Measurements from ENCODE around the gene CLDN9. TPM values are rescaled to one million over a fixed set of nuclear protein-coding genes. Genes with fewer than 3 reads are reported as not detected.

Gene CLDN9
- 10 to 100 TPM in 1 of 2 donors, 1 to 10 TPM in 1; 4.7 to 11.2 TPM for total RNA-seq

DNA sequence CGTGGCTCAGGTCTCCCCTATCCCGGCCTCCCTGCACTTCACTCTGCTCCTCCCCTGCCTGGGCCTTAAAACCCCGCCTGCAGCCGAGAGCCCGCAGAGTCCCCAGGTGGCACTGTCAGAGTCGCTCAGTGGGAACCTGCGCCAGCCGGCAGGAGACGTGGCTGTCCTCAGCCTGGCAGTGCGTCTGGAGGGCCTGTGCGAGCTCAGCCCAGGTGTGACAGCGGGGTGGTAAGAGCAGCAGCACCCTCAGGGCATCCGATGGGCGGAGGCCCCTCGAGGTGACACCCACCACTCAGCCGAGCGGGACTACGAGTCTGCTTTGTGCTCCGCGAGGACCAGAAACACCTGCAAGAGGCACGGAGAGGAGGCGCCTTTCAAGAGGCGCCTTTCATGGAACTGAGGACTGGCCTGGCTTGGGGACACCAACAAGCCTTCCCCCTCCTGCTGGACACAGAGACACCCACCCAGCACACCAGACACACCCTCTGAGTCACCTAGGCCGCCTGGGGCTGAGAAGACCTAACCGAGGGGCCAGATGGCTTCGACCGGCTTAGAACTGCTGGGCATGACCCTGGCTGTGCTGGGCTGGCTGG lies at the start of gene CLDN9:
Gene CLDN9, plus strand, starts transcription at position 96 of the 593 bp plus-strand sequence. Its CDS starts 440 bp downstream, at position 536.
- TF ChIP-seq POLR2A (IDR thresholded peaks at IDR 0.05) (peak; percentile 39 to 83 (median 75)), CTCF (IDR thresholded peaks at IDR 0.05) (peak in 1 of 7 experiments; percentile 25)
- Histone ChIP-seq H3K4me1 (peaks cover 68% of the 10 kb centered on the region), H3K27ac (peak within 1 kb of the TSS; percentile 1 to 94 (median 78)), H3K36me3 (replicated peaks in 1 of 2; ENCODE audit: insufficient read depth in 1 of 2, low read depth in 2 of 2) (no peaks in the 10 kb centered on the region), H3K9me3 (no peaks in the 10 kb centered on the region), H3K4me3 (no peak within 1 kb of the TSS), H3K27me3 (no peaks in the 10 kb centered on the region)
- intact Hi-C loops (cut with DNase I), result no loop called here
- peak; percentile 68 for ATAC-seq
- peak; percentile 74 to 86 (median 82) for DNase-seq
- WGBS, 2 donors, result 27 to 36% methylated on average over 4 to 23 of the region's 27 CpGs

DNA sequence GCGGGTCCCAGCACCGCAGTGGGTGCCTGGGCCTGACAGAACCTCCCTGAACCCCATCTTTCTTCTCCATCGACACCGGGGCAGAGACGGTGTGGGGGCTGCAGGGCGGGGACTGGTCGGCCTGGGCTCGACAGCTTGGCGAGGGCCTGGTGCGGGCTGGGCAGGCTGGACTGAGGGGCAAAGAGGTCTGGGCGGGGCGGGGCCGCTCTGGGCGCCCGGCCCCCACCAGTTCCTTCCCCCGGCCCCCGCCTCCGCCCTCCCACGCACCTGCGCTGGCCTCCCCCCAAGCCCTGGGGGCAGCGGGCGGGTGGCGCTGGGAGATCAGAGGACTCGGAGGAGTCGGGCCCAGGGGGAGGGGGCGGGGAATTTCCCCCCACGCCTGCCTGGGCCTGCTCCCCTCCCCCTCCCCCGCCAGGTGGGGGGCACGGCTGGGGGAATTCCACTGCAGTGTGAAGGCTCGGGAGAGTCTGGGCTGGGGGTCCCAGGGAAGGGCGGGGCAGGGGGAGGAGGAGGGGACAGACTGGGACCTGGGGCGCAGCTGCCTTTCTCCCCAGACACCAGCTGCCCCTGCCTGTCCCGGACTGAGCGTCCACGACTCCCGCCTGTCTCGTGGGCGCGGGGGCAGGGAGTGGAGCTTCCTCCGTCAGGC lies 49.5 kb upstream of the CLDN9 start:
- TF ChIP-seq CTCF (IDR thresholded peaks at IDR 0.05), result no peak
- no peak overlapping the region for H3K27ac ChIP-seq
- no peaks in the 10 kb centered on the region for H3K9me3 ChIP-seq
- 2 to 5% methylated on average over 12 to 21 of the region's 40 CpGs for WGBS, 2 donors
- ATAC-seq (no peak), DNase-seq (peak in 1 of 4 donors; percentile 5)
- H3K27me3 ChIP-seq, result peaks cover 4 to 47% of the 10 kb centered on the region in 2 donors
- intact Hi-C loops (cut with DNase I), result no loop called here
- H3K4me1 ChIP-seq, result peaks cover 44% of the 10 kb centered on the region
- no peaks in the 10 kb centered on the region for H3K36me3 ChIP-seq (replicated peaks in 1 of 2; ENCODE audit: insufficient read depth in 1 of 2, low read depth in 2 of 2)
- no peak overlapping the region for H3K4me3 ChIP-seq

DNA sequence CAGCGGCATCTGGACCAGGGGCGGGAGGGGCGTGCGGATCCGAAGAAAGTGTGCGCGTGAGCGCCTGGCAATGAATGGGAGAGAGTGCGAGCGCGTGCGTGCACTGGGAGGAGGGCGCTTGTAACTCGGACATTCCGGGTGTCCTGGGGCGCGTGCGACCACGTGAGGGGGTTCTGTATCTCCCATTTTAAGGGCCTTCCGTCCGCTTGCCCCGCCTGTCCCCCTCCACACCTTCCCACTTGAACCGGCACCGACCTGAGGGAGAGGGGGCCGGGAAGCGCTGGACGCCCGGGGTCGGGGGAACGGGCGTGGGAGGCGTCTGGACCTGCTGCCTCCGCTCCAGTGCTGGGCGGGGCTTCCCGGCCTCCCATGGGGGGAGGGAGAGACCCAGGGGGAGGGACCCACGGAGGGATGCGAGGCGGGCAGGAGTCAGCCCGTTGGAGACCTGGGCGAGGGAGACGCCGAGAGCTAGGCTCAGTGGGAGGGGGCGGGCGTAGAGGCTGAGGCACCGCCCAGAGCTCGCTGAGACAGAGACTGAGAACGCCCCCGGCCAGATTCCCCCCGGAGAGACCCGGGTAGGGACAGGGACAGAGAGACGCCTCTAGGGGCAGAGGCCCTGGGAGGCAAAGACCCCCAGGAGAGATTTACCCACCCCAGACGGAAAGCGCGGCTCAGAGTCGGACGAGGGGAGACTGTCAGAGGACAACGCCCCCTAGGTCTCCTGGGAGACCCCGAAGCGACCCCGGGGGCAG lies 48.8 kb upstream of the CLDN9 start, which contains the start of gene KREMEN2:
Gene KREMEN2, plus strand, starts transcription at position 553 of the 752 bp plus-strand sequence. CDS start 246 bp downstream, outside the sequence.
- Histone ChIP-seq H3K36me3 (replicated peaks in 1 of 2; ENCODE audit: insufficient read depth in 1 of 2, low read depth in 2 of 2) (no peaks in the 10 kb centered on the region), H3K4me3 (no peak within 1 kb of the TSS), H3K27ac (no peak within 1 kb of the TSS), H3K4me1 (peaks cover 51% of the 10 kb centered on the region), H3K9me3 (no peaks in the 10 kb centered on the region), H3K27me3 (peaks cover 4 to 50% of the 10 kb centered on the region in 2 donors)
- WGBS, 2 donors, result 1% methylated on average over 24 to 60 of the region's 60 CpGs
- ATAC-seq (no peak), DNase-seq (peak in 1 of 4 donors; percentile 23)
- intact Hi-C loops (cut with DNase I), result no loop called here
- TF ChIP-seq POLR2A (IDR thresholded peaks at IDR 0.05) (no peak), CTCF (IDR thresholded peaks at IDR 0.05) (no peak)

GRCh38 chr16:2964475-2965336 lies 48.0 kb upstream of the CLDN9 start:
- peaks cover 53% of the 10 kb centered on the region for H3K4me1 ChIP-seq
- H3K36me3 ChIP-seq (replicated peaks in 1 of 2; ENCODE audit: insufficient read depth in 1 of 2, low read depth in 2 of 2), result no peaks in the 10 kb centered on the region
- ATAC-seq (no peak), DNase-seq (peak in 1 of 4 donors; percentile 58)
- H3K9me3 ChIP-seq, result no peaks in the 10 kb centered on the region
- no peak for TF ChIP-seq CTCF (IDR thresholded peaks at IDR 0.05)
- TF ChIP-seq POLR2A (IDR thresholded peaks at IDR 0.05), result no peak
- H3K4me3 ChIP-seq, result no peak overlapping the region
- intact Hi-C loops (cut with DNase I), result no loop called here
- WGBS, 2 donors, result 0 to 6% methylated on average over 3 to 39 of the region's 68 CpGs
- H3K27ac ChIP-seq, result no peak overlapping the region
- H3K27me3 ChIP-seq, result peaks cover 4 to 50% of the 10 kb centered on the region in 2 donors
